Measurements from ENCODE around the gene CLDN19.

DNA sequence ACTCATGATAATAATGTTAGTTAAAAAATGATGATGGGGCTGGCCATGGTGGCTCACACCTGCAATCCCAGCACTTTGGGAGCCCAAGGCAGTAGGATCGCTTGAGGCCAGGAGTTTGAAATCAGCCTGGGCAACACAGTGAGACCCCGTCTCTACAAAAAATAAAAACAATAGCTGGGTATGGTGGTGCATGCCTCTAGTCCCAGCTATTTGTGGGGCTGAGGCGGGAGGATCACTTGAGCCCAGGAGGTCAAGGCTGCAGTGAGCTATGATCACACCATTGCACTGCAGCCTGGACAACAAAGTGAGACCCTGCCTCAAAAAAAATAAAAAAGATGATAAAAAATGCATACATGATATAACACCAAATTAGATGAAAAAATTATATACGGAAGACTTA lies 21.5 kb upstream of the CLDN19 start:
- TF ChIP-seq, protein P1, sequence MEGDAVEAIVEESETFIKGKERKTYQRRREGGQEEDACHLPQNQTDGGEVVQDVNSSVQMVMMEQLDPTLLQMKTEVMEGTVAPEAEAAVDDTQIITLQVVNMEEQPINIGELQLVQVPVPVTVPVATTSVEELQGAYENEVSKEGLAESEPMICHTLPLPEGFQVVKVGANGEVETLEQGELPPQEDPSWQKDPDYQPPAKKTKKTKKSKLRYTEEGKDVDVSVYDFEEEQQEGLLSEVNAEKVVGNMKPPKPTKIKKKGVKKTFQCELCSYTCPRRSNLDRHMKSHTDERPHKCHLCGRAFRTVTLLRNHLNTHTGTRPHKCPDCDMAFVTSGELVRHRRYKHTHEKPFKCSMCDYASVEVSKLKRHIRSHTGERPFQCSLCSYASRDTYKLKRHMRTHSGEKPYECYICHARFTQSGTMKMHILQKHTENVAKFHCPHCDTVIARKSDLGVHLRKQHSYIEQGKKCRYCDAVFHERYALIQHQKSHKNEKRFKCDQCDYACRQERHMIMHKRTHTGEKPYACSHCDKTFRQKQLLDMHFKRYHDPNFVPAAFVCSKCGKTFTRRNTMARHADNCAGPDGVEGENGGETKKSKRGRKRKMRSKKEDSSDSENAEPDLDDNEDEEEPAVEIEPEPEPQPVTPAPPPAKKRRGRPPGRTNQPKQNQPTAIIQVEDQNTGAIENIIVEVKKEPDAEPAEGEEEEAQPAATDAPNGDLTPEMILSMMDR (conservative IDR thresholded peaks at IDR 0.05; ENCODE audit: low read depth, low read length): no peak
- TF ChIP-seq EZH2 (IDR thresholded peaks at IDR 0.05; ENCODE audit: borderline replicate concordance, low read depth, low read length, poor library complexity, severe bottlenecking): no peak
